ENCODE measurements around the gene LALBA. TPM values are rescaled to one million over a fixed set of nuclear protein-coding genes. Genes with fewer than 3 reads are reported as not detected.
"Not testable (repeated sequence)": the region's sequence is repeated elsewhere in the genome, so short reads cannot be mapped to it uniquely, and the experiment has no call there.

Gene LALBA
- polyA plus RNA-seq, 3 donors, result not detected

- no peak overlapping the region for H3K4me3 Mint-ChIP-seq
- intact Hi-C loops (cut with micrococcal nuclease), result no loop called here
- peaks cover 2 to 10% (median 8%) of the 10 kb centered on the region in 3 donors for H3K27me3 Mint-ChIP-seq (ENCODE audit: low read depth in 3 of 3)
- Histone ChIP-seq H3K4me3 (replicated peaks in 1 of 3; ENCODE audit: low read depth in 2 of 3, low read length in 3 of 3) (no peak overlapping the region), H3K4me1 (ENCODE audit: control insufficient read depth in 1 of 2, insufficient read depth in 2 of 2, low read length in 2 of 2) (no peaks in the 10 kb centered on the region), H3K9ac (ENCODE audit: insufficient read depth, low read length, poor library complexity, severe bottlenecking) (no peak overlapping the region), H3K36me3 (replicated peaks in 1 of 2; ENCODE audit: control insufficient read depth in 1 of 2, insufficient read depth in 2 of 2, low read length in 2 of 2) (no peaks in the 10 kb centered on the region), H3K27me3 (ENCODE audit: control insufficient read depth in 2 of 2, insufficient read depth in 2 of 2, low read length in 2 of 2) (no peaks in the 10 kb centered on the region), H3K4me2 (replicated peaks; ENCODE audit: extremely low read depth, low read length, poor library complexity, severe bottlenecking) (no peak overlapping the region), H4K20me1 (ENCODE audit: insufficient read depth, low read length) (no peaks in the 10 kb centered on the region), H3K79me2 (ENCODE audit: insufficient read depth, low read length) (no peaks in the 10 kb centered on the region), H3K27ac (ENCODE audit: low read depth in 1 of 2, low read length in 2 of 2) (no peak overlapping the region), H2AFZ (ENCODE audit: insufficient read depth, low read depth, low read length, poor library complexity, severe bottlenecking) (no peak overlapping the region), H3K9me3 (replicated peaks in 1 of 2; ENCODE audit: control insufficient read depth in 1 of 2, insufficient read depth in 1 of 2, low read length in 2 of 2) (no peaks in the 10 kb centered on the region)
- TF ChIP-seq, protein P1, sequence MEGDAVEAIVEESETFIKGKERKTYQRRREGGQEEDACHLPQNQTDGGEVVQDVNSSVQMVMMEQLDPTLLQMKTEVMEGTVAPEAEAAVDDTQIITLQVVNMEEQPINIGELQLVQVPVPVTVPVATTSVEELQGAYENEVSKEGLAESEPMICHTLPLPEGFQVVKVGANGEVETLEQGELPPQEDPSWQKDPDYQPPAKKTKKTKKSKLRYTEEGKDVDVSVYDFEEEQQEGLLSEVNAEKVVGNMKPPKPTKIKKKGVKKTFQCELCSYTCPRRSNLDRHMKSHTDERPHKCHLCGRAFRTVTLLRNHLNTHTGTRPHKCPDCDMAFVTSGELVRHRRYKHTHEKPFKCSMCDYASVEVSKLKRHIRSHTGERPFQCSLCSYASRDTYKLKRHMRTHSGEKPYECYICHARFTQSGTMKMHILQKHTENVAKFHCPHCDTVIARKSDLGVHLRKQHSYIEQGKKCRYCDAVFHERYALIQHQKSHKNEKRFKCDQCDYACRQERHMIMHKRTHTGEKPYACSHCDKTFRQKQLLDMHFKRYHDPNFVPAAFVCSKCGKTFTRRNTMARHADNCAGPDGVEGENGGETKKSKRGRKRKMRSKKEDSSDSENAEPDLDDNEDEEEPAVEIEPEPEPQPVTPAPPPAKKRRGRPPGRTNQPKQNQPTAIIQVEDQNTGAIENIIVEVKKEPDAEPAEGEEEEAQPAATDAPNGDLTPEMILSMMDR (IDR thresholded peaks at IDR 0.05), result no peak
- H3K9me3 Mint-ChIP-seq, result peaks cover 0 to 3% (median 2%) of the 10 kb centered on the region in 7 donors
- H3K36me3 Mint-ChIP-seq, result no peaks in the 10 kb centered on the region
- no peak overlapping the region for H3K27ac Mint-ChIP-seq
- WGBS (ENCODE audit: insufficient coverage), result 96% methylated on average over 30 of the region's 44 CpGs
- no peak for DNase-seq
- H3K4me1 Mint-ChIP-seq, result no peaks in the 10 kb centered on the region
Observed at GRCh38 chr12:48527891-48528670, 41.8 kb downstream of the LALBA start.

DNA sequence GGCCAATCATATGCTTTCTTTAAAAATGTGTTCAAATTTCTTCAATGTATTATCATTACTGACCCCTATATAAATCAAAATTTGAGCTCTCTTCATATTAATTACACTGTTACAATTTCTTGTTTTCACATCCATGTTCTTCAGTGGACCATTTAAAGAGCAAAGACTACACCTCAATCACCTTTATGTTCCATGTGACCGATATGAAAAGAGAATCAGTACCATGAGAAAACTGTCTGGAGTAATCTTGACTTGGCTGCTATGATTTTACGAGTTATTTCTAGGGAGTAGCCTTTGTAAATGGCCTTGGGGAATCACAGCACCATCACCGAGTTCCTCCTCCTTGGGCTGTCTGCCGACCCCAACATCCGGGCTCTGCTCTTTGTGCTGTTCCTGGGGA, 44.5 kb downstream of the LALBA start, which contains the start of gene OR8S1:
Gene OR8S1, plus strand, starts transcription at position 301 of the 400 bp plus-strand sequence. Its CDS starts 0 bp downstream, at position 301.
- H4K20me1 ChIP-seq (ENCODE audit: insufficient read depth, low read length), result no peaks in the 10 kb centered on the region
- no peak within 1 kb of the TSS for H3K27ac ChIP-seq (ENCODE audit: low read depth in 1 of 2, low read length in 2 of 2)
- Mint-ChIP-seq H3K27me3 (ENCODE audit: low read depth in 3 of 3) (peaks cover 2 to 6% (median 3%) of the 10 kb centered on the region in 3 donors), H3K4me1 (no peaks in the 10 kb centered on the region), H3K9me3 (peaks cover 0 to 9% (median 2%) of the 10 kb centered on the region in 7 donors), H3K27ac (no peak within 1 kb of the TSS), H3K4me3 (no peak within 1 kb of the TSS), H3K36me3 (no peaks in the 10 kb centered on the region)
- no peaks in the 10 kb centered on the region for H3K36me3 ChIP-seq (replicated peaks in 1 of 2; ENCODE audit: control insufficient read depth in 1 of 2, insufficient read depth in 2 of 2, low read length in 2 of 2)
- H3K9ac ChIP-seq (ENCODE audit: insufficient read depth, low read length, poor library complexity, severe bottlenecking), result no peak within 1 kb of the TSS
- no peak for DNase-seq
- H2AFZ ChIP-seq (ENCODE audit: insufficient read depth, low read depth, low read length, poor library complexity, severe bottlenecking), result no peak within 1 kb of the TSS
- H3K4me3 ChIP-seq (replicated peaks in 1 of 3; ENCODE audit: low read depth in 2 of 3, low read length in 3 of 3), result no peak within 1 kb of the TSS
- no peaks in the 10 kb centered on the region for H3K9me3 ChIP-seq (replicated peaks in 1 of 2; ENCODE audit: control insufficient read depth in 1 of 2, insufficient read depth in 1 of 2, low read length in 2 of 2)
- no peaks in the 10 kb centered on the region for H3K27me3 ChIP-seq (ENCODE audit: control insufficient read depth in 2 of 2, insufficient read depth in 2 of 2, low read length in 2 of 2)
- H3K4me2 ChIP-seq (replicated peaks; ENCODE audit: extremely low read depth, low read length, poor library complexity, severe bottlenecking), result no peak within 1 kb of the TSS
- no peaks in the 10 kb centered on the region for H3K4me1 ChIP-seq (ENCODE audit: control insufficient read depth in 1 of 2, insufficient read depth in 2 of 2, low read length in 2 of 2)
- TF ChIP-seq, protein P1 (IDR thresholded peaks at IDR 0.05), result no peak
- WGBS (ENCODE audit: insufficient coverage), result 100% methylated on average over 4 of the region's 5 CpGs
- intact Hi-C loops (cut with micrococcal nuclease), result no loop called here
- H3K79me2 ChIP-seq (ENCODE audit: insufficient read depth, low read length), result no peaks in the 10 kb centered on the region

GRCh38 chr12:48520381-48520780, 49.5 kb downstream of the LALBA start:
- DNase-seq; H2AFZ ChIP-seq (ENCODE audit: insufficient read depth, low read depth, low read length, poor library complexity, severe bottlenecking); H3K36me3 ChIP-seq (replicated peaks in 1 of 2; ENCODE audit: control insufficient read depth in 1 of 2, insufficient read depth in 2 of 2, low read length in 2 of 2); H3K27ac Mint-ChIP-seq; H3K4me3 Mint-ChIP-seq; H3K79me2 ChIP-seq (ENCODE audit: insufficient read depth, low read length); intact Hi-C loops (cut with micrococcal nuclease); H3K27ac ChIP-seq (ENCODE audit: low read depth in 1 of 2, low read length in 2 of 2); H4K20me1 ChIP-seq (ENCODE audit: insufficient read depth, low read length); H3K27me3 Mint-ChIP-seq (ENCODE audit: low read depth in 3 of 3); H3K4me1 Mint-ChIP-seq; H3K9ac ChIP-seq (ENCODE audit: insufficient read depth, low read length, poor library complexity, severe bottlenecking); H3K4me2 ChIP-seq (replicated peaks; ENCODE audit: extremely low read depth, low read length, poor library complexity, severe bottlenecking); H3K36me3 Mint-ChIP-seq; H3K9me3 ChIP-seq (replicated peaks in 1 of 2; ENCODE audit: control insufficient read depth in 1 of 2, insufficient read depth in 1 of 2, low read length in 2 of 2); H3K4me1 ChIP-seq (ENCODE audit: control insufficient read depth in 1 of 2, insufficient read depth in 2 of 2, low read length in 2 of 2); H3K4me3 ChIP-seq (replicated peaks in 1 of 3; ENCODE audit: low read depth in 2 of 3, low read length in 3 of 3); H3K27me3 ChIP-seq (ENCODE audit: control insufficient read depth in 2 of 2, insufficient read depth in 2 of 2, low read length in 2 of 2): not testable (repeated sequence)
- WGBS (ENCODE audit: insufficient coverage), result 91% methylated on average over 12 of the region's 24 CpGs
- H3K9me3 Mint-ChIP-seq, result peaks cover 0 to 13% (median 0%) of the 10 kb centered on the region in 7 donors

All from CD14-positive monocyte (primary cell).